Endothelial cell of umbilical vein (primary cell): Measurements from ENCODE around the gene FAM156B. TPM values are rescaled to one million over a fixed set of nuclear protein-coding genes. Genes with fewer than 3 reads are reported as not detected.
"Not testable (repeated sequence)": the region's sequence is repeated elsewhere in the genome, so short reads cannot be mapped to it uniquely, and the experiment has no call there.

ENCODE experiments used
- BruUV-seq: library from RNA; stranded (reverse); fragments of 400-500 nt; replicated peaks from 2 replicates; lab custom pipeline; 2021; lab: Mats Ljungman, UMichigan
- CTCF ChIA-PET: fragments of 300-600, 350-600 bp; sonication (Branson Sonifier 250); formaldehyde crosslinking; loops from one replicate; lab custom pipeline; 2021; ENCODE audit warnings: antibody characterized with exemption, inconsistent platforms; lab: Charles Lee
- POLR2A ChIA-PET: fragments of 300-600, 350-600 bp; sonication (Branson Sonifier 250); formaldehyde crosslinking; loops from one replicate; lab custom pipeline; 2021; ENCODE audit warnings: antibody characterized with exemption, inconsistent platforms; lab: Charles Lee
- DNase-seq: peaks from one replicate; pipeline ENCODE4 v3.0.0-alpha.2; 2011; ENCODE audit warnings: low read depth, low spot score
- FAIRE-seq: peaks from 2 replicates; lab custom pipeline; 2011; peaks lifted over from hg19 to GRCh38; lab: Jason Lieb, UNC
- H2AFZ ChIP-seq: 2 replicates; pipeline ENCODE4 v1.6.0; 2012; ENCODE audit warnings: low read depth, low read length, control low read depth, inconsistent platforms
- H3K27ac ChIP-seq: 2 replicates; pipeline ENCODE4 v1.5.1; 2011; ENCODE audit warnings: low read depth, mild to moderate bottlenecking, control low read depth, low read length, moderate library complexity; ENCODE audit not compliant: insufficient read depth
- H3K27me3 ChIP-seq, 2 experiments: 2 replicates each; pipeline versions ENCODE4 v1.6.0 to v1.6.1; 2011; ENCODE audit warnings: low read length in 2 of 2, mixed read lengths in 1 of 2; ENCODE audit not compliant: control insufficient read depth in 2 of 2, insufficient read depth in 2 of 2
- H3K36me3 ChIP-seq, 2 experiments: 2 replicates in 1 of 2; 3 replicates in 1 of 2; pipeline ENCODE4 v1.5.1; 2011; ENCODE audit warnings: low read length in 2 of 2, mild to moderate bottlenecking in 1 of 2, moderate library complexity in 1 of 2; ENCODE audit not compliant: control insufficient read depth in 2 of 2, insufficient read depth in 2 of 2; ENCODE audit errors: extremely low read depth in 1 of 2
- H3K4me1 ChIP-seq: 3 replicates; pipeline ENCODE4 v1.5.1; 2011; ENCODE audit warnings: mild to moderate bottlenecking, low read length; ENCODE audit not compliant: control insufficient read depth, insufficient read depth; ENCODE audit errors: extremely low read depth
- H3K4me2 ChIP-seq: 2 replicates; pipeline ENCODE4 v1.6.1; 2011; ENCODE audit warnings: low read length, control low read depth, mixed read lengths; ENCODE audit not compliant: insufficient read depth
- H3K4me3 ChIP-seq, 3 experiments: fragments of 200-600 bp in 1 of 3; sonication (generic), shearing (Covaris generic) in 1 of 3; replicated peaks in 1 of 3; 2 replicates each; pipeline ENCODE4 v1.5.1; 2011 to 2016; ENCODE audit warnings: control low read depth in 3 of 3, low read length in 3 of 3, mild to moderate bottlenecking in 2 of 3, inconsistent platforms in 1 of 3, low read depth in 1 of 3, moderate library complexity in 1 of 3; ENCODE audit not compliant: insufficient read depth in 1 of 3
- H3K79me2 ChIP-seq: 2 replicates; pipeline ENCODE4 v1.6.0; 2012; ENCODE audit warnings: low read length, inconsistent platforms; ENCODE audit not compliant: control insufficient read depth, insufficient read depth
- H3K9ac ChIP-seq: replicated peaks from 2 replicates; pipeline ENCODE3; 2011; ENCODE audit warnings: low read length, control low read depth; ENCODE audit not compliant: insufficient read depth; ENCODE audit errors: extremely low read depth
- H3K9me1 ChIP-seq: replicated peaks from 3 replicates; pipeline ENCODE4 v1.6.0; 2011; ENCODE audit warnings: mild to moderate bottlenecking, low read length; ENCODE audit not compliant: control insufficient read depth, insufficient read depth; ENCODE audit errors: extremely low read depth
- H3K9me3 ChIP-seq: replicated peaks from 2 replicates; pipeline ENCODE4 v1.5.1; 2012; ENCODE audit warnings: low read length, inconsistent platforms; ENCODE audit not compliant: control insufficient read depth, insufficient read depth
- H4K20me1 ChIP-seq: replicated peaks from 2 replicates; pipeline ENCODE3; 2011; ENCODE audit warnings: mild to moderate bottlenecking, low read length; ENCODE audit not compliant: control insufficient read depth, insufficient read depth; ENCODE audit errors: extremely low read depth
- GATA2 ChIP-seq: IDR thresholded peaks from 2 replicates; pipeline ENCODE4 v1.7.0; 2011; ENCODE audit warnings: low read depth, mild to moderate bottlenecking, moderate library complexity, mixed read lengths, low read length; ENCODE audit not compliant: insufficient read length, insufficient read depth
- dilution Hi-C: fragments of 300-500 bp; cut with MboI; formaldehyde crosslinking; loops from one replicate; pipeline ENCODE4 v1.15.0; 2019; ENCODE audit warnings: low sequenced_read_pairs; ENCODE audit not compliant: extremely low pct_ligation_motif_present
- intact Hi-C: fragments of 100-400 bp; cut with micrococcal nuclease; formaldehyde crosslinking; loops from one replicate; pipeline ENCODE4 v1.10.0; 2022
- polyA plus RNA-seq, 4 experiments: library from polyadenylated mRNA; depleted of rRNA in 3 of 4; stranded (reverse) in 3 of 4; unstranded in 1 of 4; fragments of >200 nt; gene quantifications; 2 replicates each; pipeline versions ENCODE4 v1.2.1 to v1.2.3, GENCODE V29; 2011 to 2012; ENCODE audit warnings: missing spikeins in 1 of 4
- total RNA-seq: library from RNA; stranded (reverse); gene quantifications from 2 replicates; pipeline ENCODE4 v1.2.3, GENCODE V29; 2021

The FAM156B gene
- total and polyA plus RNA-seq, 2 donors (not counting 3 experiments of a cell fraction or from before 2014, with no cell fraction given), result 16.7 to 33.9 TPM

DNA sequence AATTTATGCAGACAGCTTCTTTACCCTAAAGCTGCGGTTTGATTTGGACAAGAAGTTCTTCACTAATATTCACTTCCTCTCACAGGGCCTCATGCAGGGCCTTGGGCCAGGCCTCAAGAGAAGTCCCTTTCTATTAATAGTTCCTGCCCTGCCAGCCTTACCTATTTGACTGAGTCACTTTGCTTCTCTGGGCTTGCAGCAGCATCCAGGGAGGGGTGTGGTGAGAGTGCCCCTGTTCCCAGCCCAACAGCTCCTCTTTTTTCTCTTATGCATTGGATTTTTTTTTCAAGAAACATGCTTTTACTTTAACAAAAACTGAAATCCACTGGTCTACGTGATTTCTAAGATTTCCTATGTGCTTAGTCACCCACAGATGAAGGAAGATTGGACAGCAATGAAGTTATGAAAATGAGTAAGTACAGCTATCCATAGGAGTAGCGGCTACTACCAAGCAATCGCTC lies 26.7 kb downstream of the FAM156B start:
- Histone ChIP-seq H2AFZ (peak overlapping the region; percentile 42), H3K9me3 (no peaks in the 10 kb centered on the region), H3K27ac (no peak overlapping the region), H3K9me1 (no peaks in the 10 kb centered on the region), H3K9ac (no peak overlapping the region), H3K36me3 (no peaks in the 10 kb centered on the region), H3K27me3 (no peaks in the 10 kb centered on the region), H3K4me2 (no peak overlapping the region), H3K79me2 (no peaks in the 10 kb centered on the region), H4K20me1 (no peaks in the 10 kb centered on the region), H3K4me3 (no peak overlapping the region), H3K4me1 (peaks cover 9% of the 10 kb centered on the region)
- TF ChIP-seq GATA2, result no peak
- ChIA-PET POLR2A (no interaction called here), CTCF (interaction anchor here (0.9 kb wide), 1 partner anchor 10 kb away, joined by 5 read pairs; no protein-coding TSS in a partner anchor)
- BruUV-seq, result no TSS peak
- intact Hi-C loops, result no loop called here
- dilution Hi-C loops, result no loop called here
- DNase-seq, result peak; percentile 3
- peak; percentile 57 for FAIRE-seq

GRCh38 chrX:52930214-52930613 lies 33.1 kb downstream of the FAM156B start:
- H3K9me3 ChIP-seq, H2AFZ ChIP-seq, H3K4me1 ChIP-seq, H3K4me3 ChIP-seq, intact Hi-C loops, H3K36me3 ChIP-seq, H3K9ac ChIP-seq, H3K79me2 ChIP-seq, H3K27ac ChIP-seq, FAIRE-seq, dilution Hi-C loops, CTCF ChIA-PET, H3K27me3 ChIP-seq, DNase-seq, H3K9me1 ChIP-seq, H3K4me2 ChIP-seq, H4K20me1 ChIP-seq, BruUV-seq, POLR2A ChIA-PET: not testable (repeated sequence)
